Measurements from ENCODE around the gene NEURL4.

NEURL4 gene

GRCh38 chr17:7323731-7324437 is 5.3 kb downstream of the NEURL4 start:
- peak; percentile 78 for DNase-seq (ENCODE audit: low spot score)

- no peak for DNase-seq (ENCODE audit: low spot score)
These were observed 6.5 kb downstream of the NEURL4 start for GRCh38 chr17:7322520-7323194.

DNA sequence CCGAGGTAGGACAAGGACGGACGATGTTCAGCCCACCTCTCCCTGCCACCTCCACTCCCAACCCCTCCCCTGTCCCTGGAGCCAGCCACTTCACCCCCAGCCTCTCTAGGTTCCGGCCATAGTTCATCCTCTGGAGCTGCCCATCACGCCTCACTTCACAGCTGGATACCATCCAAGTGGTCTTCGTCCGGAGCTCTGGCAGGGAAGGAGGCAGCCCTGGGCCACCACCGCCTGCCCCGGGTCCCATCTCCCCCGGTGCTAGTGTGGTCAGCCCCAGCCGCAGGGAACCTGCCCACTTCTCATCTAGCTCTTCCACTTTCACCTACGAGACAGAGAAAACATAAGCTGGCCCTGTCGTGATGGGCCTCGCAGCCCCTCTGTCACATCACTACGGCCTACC is 7.7 kb downstream of the NEURL4 start:
- DNase-seq (ENCODE audit: low spot score), result no peak

GRCh38 chr17:7318121-7318860 is 10.8 kb downstream of the NEURL4 start:
- DNase-seq (ENCODE audit: low spot score), result no peak

DNA sequence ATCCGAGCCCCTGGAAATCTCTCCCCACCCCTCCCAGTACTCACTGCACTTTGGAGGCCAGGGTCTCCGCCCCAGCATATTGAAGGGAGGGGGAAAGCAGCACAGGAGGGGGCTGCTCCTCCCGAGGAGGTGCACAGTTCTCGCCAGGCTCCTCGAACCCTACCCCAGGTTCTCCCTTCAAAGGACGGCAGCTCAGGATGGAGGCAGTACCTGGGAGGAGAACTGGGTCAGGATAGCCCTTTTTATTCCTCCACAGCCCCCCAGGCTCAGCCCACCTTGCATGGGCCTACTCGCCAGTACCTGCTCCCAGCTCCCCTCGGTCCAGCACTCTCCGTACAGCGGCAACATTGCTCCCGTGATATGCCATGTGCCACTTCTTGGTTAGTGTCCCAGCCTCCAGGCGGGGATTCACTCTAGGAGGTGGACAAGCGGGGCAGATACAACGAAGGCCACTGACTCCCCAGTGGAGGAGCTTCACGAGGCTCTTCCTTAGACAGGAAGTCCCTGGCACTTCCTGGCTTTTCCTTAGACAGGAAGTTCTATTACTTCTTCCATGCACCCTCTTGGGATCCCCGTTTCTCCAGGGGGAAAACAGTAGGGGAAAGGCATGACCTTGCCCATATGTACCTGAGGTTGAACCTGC is 11.9 kb downstream of the NEURL4 start:
- DNase-seq (ENCODE audit: low spot score), result no peak

DNA sequence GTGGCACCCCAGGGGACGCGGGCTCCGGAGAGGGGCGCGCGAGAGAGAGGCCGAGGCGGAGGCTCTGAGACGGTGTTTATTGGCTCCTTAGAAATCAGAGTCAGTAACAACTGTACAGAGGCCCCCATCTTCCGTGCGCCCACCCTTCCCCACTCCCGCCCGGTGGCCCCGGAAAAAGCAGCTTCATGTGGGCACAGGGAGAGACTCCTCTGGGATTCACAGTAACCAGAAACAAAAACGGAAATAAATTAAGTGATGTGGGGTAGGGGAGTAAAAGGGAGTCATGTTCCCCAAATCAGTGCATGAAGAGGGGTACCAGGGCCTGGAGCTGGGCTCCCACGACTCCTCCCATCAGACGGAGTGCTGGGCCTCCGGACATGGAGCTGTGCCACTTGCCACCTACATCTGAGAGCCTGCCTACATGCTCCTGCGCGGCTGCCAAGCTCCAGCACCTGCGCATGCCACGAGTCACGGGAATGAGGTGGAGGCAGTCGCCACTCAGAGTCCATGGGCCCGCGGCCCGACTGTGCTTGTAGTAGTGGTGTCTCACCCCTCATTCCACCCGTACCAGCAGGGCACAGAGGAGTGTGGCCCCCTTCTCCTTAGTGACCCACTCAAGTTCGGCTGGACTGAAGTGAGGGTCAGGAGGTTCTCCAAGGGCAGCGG is 13.4 kb downstream of the NEURL4 start:
- no peak for DNase-seq (ENCODE audit: low spot score)

DNA sequence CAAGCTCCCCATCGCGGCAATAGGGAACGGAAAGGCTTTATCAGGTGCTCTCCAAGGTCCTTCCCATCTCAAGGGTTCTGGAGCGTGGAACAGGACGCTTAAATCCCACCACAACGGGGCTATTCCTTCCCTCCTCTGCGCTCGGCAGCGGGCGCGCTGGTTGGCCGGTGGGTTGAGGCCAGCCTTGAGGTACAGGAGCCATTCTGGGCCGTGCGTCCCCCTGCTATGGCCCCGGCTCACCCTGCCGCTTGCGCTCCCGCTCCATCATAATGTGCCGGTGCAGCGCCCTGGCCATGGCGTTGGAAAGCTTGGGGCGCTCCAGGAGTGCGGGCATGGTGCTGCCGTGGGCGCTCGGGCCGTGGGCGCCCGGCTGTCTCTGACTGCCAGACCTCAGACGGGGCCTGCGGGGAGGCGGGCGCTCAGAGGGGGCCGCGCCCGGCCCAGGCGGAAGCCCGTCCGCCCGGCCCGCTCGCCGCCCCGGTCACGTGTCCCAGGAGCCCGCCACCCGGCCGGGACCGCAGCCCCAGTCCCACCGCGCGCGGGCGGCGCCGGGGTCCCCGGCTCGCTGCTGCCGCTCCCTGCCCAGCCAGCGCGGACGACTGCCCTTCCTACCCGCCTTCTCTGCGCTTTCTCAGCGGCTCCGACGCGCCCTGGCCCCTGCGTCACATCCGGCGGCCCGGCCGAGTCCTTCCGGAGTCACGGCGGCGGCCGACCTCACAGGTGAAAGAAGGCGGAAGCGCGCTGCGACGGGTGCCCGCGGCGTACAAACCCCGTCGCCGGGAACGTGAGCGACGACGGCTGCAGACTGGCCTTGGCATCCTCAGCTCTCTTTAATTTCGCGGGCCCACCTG is 14.2 kb downstream of the NEURL4 start, which contains the start of gene GPS2:
Gene GPS2, minus strand, starts transcription at position 642 of the 851 bp plus-strand sequence. Its CDS starts 308 bp downstream, at position 334.
- DNase-seq (ENCODE audit: low spot score), result peak; percentile 93

- DNase-seq (ENCODE audit: low spot score), result no peak
These were observed 15.0 kb downstream of the NEURL4 start for GRCh38 chr17:7313890-7314718.

DNA sequence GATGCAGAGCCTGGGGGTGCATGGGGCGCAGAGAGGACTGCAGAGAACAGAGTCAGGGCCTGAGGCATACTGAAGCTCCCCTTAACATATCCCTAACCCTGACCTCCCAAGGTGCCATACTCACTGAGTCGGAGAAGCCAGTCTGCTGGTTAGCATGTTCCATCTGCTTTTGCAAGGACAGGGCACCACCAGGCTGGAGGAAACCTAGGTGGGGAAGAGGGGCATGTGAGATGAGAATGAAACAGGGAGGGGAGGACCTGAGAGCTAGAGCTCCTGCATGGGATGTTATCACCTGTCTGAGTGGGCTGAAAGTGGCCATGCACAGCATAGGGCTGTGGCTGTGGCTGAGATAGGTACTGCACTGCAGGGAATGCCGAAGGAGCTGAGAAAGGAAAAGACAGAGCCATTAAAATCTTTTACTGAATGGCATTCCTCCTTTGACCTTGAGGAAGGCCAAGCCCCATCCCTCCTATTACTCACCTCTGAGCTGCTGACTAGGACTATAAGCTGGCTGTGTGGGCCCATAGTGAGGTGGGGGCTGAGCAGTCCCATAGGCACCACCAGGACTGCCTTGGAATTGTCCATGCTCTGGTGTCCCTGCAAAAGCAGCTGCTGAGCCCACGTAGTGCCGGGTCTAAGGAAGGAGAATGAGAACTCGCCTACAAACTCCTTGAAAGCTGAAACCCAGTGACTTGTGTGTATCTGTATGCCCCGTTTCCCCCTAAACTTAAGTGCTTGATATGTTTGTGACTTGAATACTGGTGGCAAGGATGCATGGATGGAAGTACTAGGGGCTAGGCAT is 15.8 kb downstream of the NEURL4 start:
- DNase-seq (ENCODE audit: low spot score), result no peak

- no peak for DNase-seq (ENCODE audit: low spot score)
These were observed 16.6 kb downstream of the NEURL4 start for GRCh38 chr17:7312432-7313087.

- DNase-seq (ENCODE audit: low spot score), result no peak
These were observed 17.9 kb downstream of the NEURL4 start for GRCh38 chr17:7311110-7311705.

GRCh38 chr17:7309628-7310027 is 19.5 kb downstream of the NEURL4 start:
- no peak for DNase-seq (ENCODE audit: low spot score)

DNA sequence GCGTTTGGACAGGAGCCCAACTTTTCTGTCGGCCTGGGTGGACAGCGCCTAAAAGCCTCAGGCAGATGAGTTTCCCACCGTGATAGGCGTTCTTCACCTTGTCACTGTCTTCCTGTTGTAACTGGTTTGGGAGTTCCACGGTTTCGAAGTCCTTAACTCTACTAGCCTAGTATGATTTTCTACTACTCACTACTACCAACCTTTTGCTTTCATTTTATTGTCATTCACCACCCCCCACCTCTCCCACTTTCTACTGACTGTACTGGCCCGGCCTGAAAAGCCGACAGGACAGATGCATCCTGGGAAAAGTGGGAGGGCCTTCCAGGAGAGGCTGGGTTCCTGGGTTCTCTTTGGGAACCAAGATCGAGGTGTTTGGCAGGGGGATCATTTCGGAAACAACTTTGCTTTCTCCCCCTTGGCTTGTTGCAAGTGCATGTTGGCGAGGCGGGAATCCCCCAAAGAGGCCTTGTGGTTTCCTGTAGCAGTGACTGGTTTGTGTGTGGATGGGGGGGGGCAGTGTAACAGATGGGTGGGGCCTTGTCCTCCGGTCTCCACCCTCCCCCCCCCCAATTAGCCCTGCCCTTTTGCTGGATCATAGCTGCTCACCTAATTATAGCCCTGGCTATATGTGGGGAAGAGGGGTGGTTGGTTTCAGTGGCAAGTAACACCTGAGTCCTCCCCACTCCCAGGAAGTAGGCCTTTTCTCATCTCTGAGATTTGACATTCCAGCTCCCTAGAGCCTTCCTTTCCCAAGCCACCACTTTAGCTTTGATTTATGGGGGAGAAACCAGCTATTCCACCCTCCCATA is 20.3 kb downstream of the NEURL4 start:
- peak; percentile 79 for DNase-seq (ENCODE audit: low spot score)

GRCh38 chr17:7307686-7308624 is 21.2 kb downstream of the NEURL4 start:
- DNase-seq (ENCODE audit: low spot score), result peak; percentile 57

- DNase-seq (ENCODE audit: low spot score), result peak; percentile 100
These were observed 22.0 kb downstream of the NEURL4 start, which contains the start of gene EIF5A for GRCh38 chr17:7306911-7307685. Gene EIF5A, plus strand, starts transcription at chr17:7307628. Its CDS starts 2,008 bp downstream, at chr17:7309636.

Measured in AG20443 (cell line).